ENCODE results near the gene CCDC57. TPM values are rescaled to one million over a fixed set of nuclear protein-coding genes. Genes with fewer than 3 reads are reported as not detected.
A peak's percentile ranks its signal among the peaks of the same experiment; 100 is the strongest.

Gene CCDC57
- total RNA-seq, 2 experiments from 2014 or later, result 49.8 to 54.9 TPM

GRCh38 chr17:82073446-82073845 lies 139.2 kb downstream of the CCDC57 start:
- Mint-ChIP-seq H3K9me3 (no peaks in the 10 kb centered on the region), H3K4me1 (no peaks in the 10 kb centered on the region), H3K36me3 (ENCODE audit: low read depth) (peaks cover 3% of the 10 kb centered on the region), H3K27me3 (peaks cover 4% of the 10 kb centered on the region), H3K27ac (no peak overlapping the region), H3K4me3 (no peak overlapping the region)
- ChIA-PET CTCF (no interaction called here), POLR2A (interaction anchor here (1.2 kb wide), 1 partner anchor 9 kb away, joined by 3 read pairs; no protein-coding TSS in a partner anchor)
- no peak for DNase-seq

GRCh38 chr17:82072827-82073226 lies 139.8 kb downstream of the CCDC57 start:
- no peaks in the 10 kb centered on the region for H3K36me3 Mint-ChIP-seq (ENCODE audit: low read depth)
- ChIA-PET POLR2A (no interaction called here), CTCF (no interaction called here)
- no peak for DNase-seq
- H3K9me3 Mint-ChIP-seq, result no peaks in the 10 kb centered on the region
- H3K4me3 Mint-ChIP-seq, result no peak overlapping the region
- H3K27ac Mint-ChIP-seq, result no peak overlapping the region
- H3K4me1 Mint-ChIP-seq, result no peaks in the 10 kb centered on the region
- H3K27me3 Mint-ChIP-seq, result peaks cover 4% of the 10 kb centered on the region

- Mint-ChIP-seq H3K27ac (no peak overlapping the region), H3K27me3 (peaks cover 4% of the 10 kb centered on the region), H3K36me3 (ENCODE audit: low read depth) (no peaks in the 10 kb centered on the region), H3K4me3 (no peak overlapping the region), H3K9me3 (no peaks in the 10 kb centered on the region), H3K4me1 (peaks cover 8% of the 10 kb centered on the region)
- POLR2A ChIA-PET, result no interaction called here
- CTCF ChIA-PET, result interaction anchor here (1.3 kb wide), 1 partner anchor 84 kb away, joined by 4 read pairs; no protein-coding TSS in a partner anchor
- DNase-seq, result no peak
Measured at GRCh38 chr17:82070611-82071010, 142.0 kb downstream of the CCDC57 start.

GRCh38 chr17:82065638-82066303 lies 146.9 kb downstream of the CCDC57 start, which contains the start of gene DUS1L:
DUS1L (minus strand) TSS chr17:82065804; CDS start chr17:82065059, 745 bp downstream.
- POLR2A ChIA-PET, result interaction anchor here (0.7 to 2.3 kb wide), 16 partner anchors 10 to 208 kb away, joined by 3 to 16 read pairs (median 4); partner anchors contain the start of genes CSNK1D and DCXR
- peak; percentile 78 for DNase-seq

GRCh38 chr17:82065193-82065637 lies 147.4 kb downstream of the CCDC57 start:
- H3K27me3 Mint-ChIP-seq, result no peaks in the 10 kb centered on the region
- H3K36me3 Mint-ChIP-seq (ENCODE audit: low read depth), result peaks cover under 1% of the 10 kb centered on the region
- POLR2A ChIA-PET, result interaction anchor here (1.2 to 2.3 kb wide), 9 partner anchors 10 to 209 kb away, joined by 3 to 16 read pairs (median 7); partner anchors contain the start of genes CSNK1D, DCXR and GPS1
- H3K9me3 Mint-ChIP-seq, result no peaks in the 10 kb centered on the region
- CTCF ChIA-PET, result no interaction called here
- no peak for DNase-seq
- H3K27ac Mint-ChIP-seq, result peak overlapping the region; percentile 26
- peak overlapping the region; percentile 67 for H3K4me3 Mint-ChIP-seq
- H3K4me1 Mint-ChIP-seq, result peaks cover 17% of the 10 kb centered on the region

More at GRCh38 chr17:82065638-82066303, 146.9 kb downstream of the CCDC57 start, which contains the start of gene DUS1L:
- CTCF ChIA-PET, result interaction anchor here (1.8 kb wide), 1 partner anchor 28 kb away, joined by 9 read pairs; the partner anchor contains the start of gene DCXR
- H3K27me3 Mint-ChIP-seq, result peaks cover 2% of the 10 kb centered on the region
- H3K4me3 Mint-ChIP-seq, result peak within 1 kb of the TSS; percentile 82
- no peaks in the 10 kb centered on the region for H3K36me3 Mint-ChIP-seq (ENCODE audit: low read depth)
- H3K4me1 Mint-ChIP-seq, result peaks cover 17% of the 10 kb centered on the region
- H3K27ac Mint-ChIP-seq, result peak within 1 kb of the TSS; percentile 82
- H3K9me3 Mint-ChIP-seq, result no peaks in the 10 kb centered on the region

- Mint-ChIP-seq H3K36me3 (ENCODE audit: low read depth) (peaks cover 3% of the 10 kb centered on the region), H3K4me3 (peak overlapping the region; percentile 67), H3K9me3 (no peaks in the 10 kb centered on the region), H3K27ac (peak overlapping the region; percentile 26), H3K4me1 (peaks cover 17% of the 10 kb centered on the region), H3K27me3 (no peaks in the 10 kb centered on the region)
- CTCF ChIA-PET, result no interaction called here
- DNase-seq, result no peak
- POLR2A ChIA-PET, result interaction anchor here (1.0 to 2.3 kb wide), 10 partner anchors 9 to 210 kb away, joined by 3 to 16 read pairs (median 6); partner anchors contain the start of genes CSNK1D, DCXR, FASN and GPS1
Measured at GRCh38 chr17:82064433-82065192, 148.0 kb downstream of the CCDC57 start.

GRCh38 chr17:82063424-82064415 lies 148.9 kb downstream of the CCDC57 start:
- DNase-seq, result no peak
- Mint-ChIP-seq H3K4me3 (peak overlapping the region; percentile 67), H3K36me3 (ENCODE audit: low read depth) (peaks cover 3% of the 10 kb centered on the region), H3K4me1 (peaks cover 17% of the 10 kb centered on the region), H3K27ac (no peak overlapping the region), H3K9me3 (no peaks in the 10 kb centered on the region), H3K27me3 (no peaks in the 10 kb centered on the region)
- POLR2A ChIA-PET, result interaction anchor here (1.0 to 2.0 kb wide), 5 partner anchors 10 to 204 kb away, joined by 3 to 8 read pairs (median 3); partner anchors contain the start of genes FASN and GPS1
- CTCF ChIA-PET, result no interaction called here

- H3K27ac Mint-ChIP-seq, result no peak overlapping the region
- no peak overlapping the region for H3K4me3 Mint-ChIP-seq
- no peaks in the 10 kb centered on the region for H3K9me3 Mint-ChIP-seq
- H3K27me3 Mint-ChIP-seq, result no peaks in the 10 kb centered on the region
- ChIA-PET POLR2A (interaction anchor here (1.5 kb wide), 1 partner anchor 13 kb away, joined by 3 read pairs; no protein-coding TSS in a partner anchor), CTCF (no interaction called here)
- no peak for DNase-seq
- H3K36me3 Mint-ChIP-seq (ENCODE audit: low read depth), result peaks cover 4% of the 10 kb centered on the region
- H3K4me1 Mint-ChIP-seq, result peaks cover 17% of the 10 kb centered on the region
Measured at GRCh38 chr17:82062984-82063368, 149.7 kb downstream of the CCDC57 start.

- CTCF ChIA-PET, result no interaction called here
- H3K27me3 Mint-ChIP-seq, result no peaks in the 10 kb centered on the region
- H3K4me1 Mint-ChIP-seq, result peaks cover 17% of the 10 kb centered on the region
- POLR2A ChIA-PET, result no interaction called here
- no peak overlapping the region for H3K4me3 Mint-ChIP-seq
- no peak for DNase-seq
- H3K27ac Mint-ChIP-seq, result no peak overlapping the region
- H3K9me3 Mint-ChIP-seq, result no peaks in the 10 kb centered on the region
- H3K36me3 Mint-ChIP-seq (ENCODE audit: low read depth), result peaks cover 7% of the 10 kb centered on the region
Measured at GRCh38 chr17:82062076-82062983, 150.3 kb downstream of the CCDC57 start.

GRCh38 chr17:82061047-82061925 lies 151.4 kb downstream of the CCDC57 start:
- Mint-ChIP-seq H3K27ac (no peak overlapping the region), H3K4me3 (no peak overlapping the region), H3K27me3 (no peaks in the 10 kb centered on the region), H3K4me1 (peaks cover 12% of the 10 kb centered on the region), H3K9me3 (no peaks in the 10 kb centered on the region), H3K36me3 (ENCODE audit: low read depth) (peaks cover 7% of the 10 kb centered on the region)
- no peak for DNase-seq
- ChIA-PET POLR2A (no interaction called here), CTCF (no interaction called here)

- ChIA-PET POLR2A (interaction anchor here (1.7 kb wide), 1 partner anchor 25 kb away, joined by 3 read pairs; no protein-coding TSS in a partner anchor), CTCF (no interaction called here)
- Mint-ChIP-seq H3K27me3 (no peaks in the 10 kb centered on the region), H3K27ac (no peak overlapping the region), H3K4me3 (no peak overlapping the region), H3K36me3 (ENCODE audit: low read depth) (peaks cover 7% of the 10 kb centered on the region), H3K9me3 (no peaks in the 10 kb centered on the region), H3K4me1 (peaks cover 9% of the 10 kb centered on the region)
- DNase-seq, result no peak
Measured at GRCh38 chr17:82060614-82061013, 152.0 kb downstream of the CCDC57 start.

All from activated CD4-positive, alpha-beta memory T cell treated with anti-CD3 and anti-CD28 coated beads, Interleukin-2, amount 10 ng/mL, durations not matched to agents 7 days and 5 days (primary cell).